Measurements from ENCODE around the gene IQGAP3. TPM values are rescaled to one million over a fixed set of nuclear protein-coding genes. Genes with fewer than 3 reads are reported as not detected.

IQGAP3 gene
- polyA plus RNA-seq, 1 of the 3 experiments (the other 2 are of a cell fraction): 15.6 TPM

DNA sequence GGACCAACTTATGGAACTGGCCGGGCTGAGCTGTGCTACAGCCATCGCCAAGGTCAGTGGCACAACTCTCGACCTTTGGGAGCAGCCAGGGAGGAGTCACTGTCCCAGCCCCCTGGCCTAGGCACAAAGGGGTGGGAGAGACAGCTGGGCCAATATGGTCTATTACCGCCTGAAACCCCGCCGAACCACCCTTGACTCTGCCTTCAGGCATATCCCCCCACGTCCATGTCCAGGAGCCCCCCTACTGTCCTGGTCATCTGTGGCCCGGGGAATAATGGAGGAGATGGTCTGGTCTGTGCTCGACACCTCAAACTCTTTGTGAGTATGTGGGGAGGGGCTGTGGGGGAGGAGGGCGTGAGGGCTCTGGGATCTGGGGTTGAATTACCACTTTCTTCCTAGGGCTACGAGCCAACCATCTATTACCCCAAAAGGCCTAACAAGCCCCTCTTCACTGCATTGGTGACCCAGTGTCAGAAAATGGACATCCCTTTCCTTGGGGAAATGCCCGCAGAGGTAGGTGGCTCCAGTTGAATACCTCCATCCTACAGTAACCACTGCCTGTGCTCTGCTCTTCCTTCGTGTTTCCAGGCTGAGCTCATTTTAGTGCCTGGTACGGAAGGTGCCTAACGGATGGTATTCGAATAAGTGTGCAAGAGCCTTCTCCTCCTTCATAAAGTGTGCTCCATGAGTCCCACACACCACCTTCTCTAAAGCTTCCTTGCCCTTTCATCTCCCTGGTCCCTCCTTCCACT is 20.0 kb upstream of the IQGAP3 start:
- Histone ChIP-seq H3K4me1 (ENCODE audit: control insufficient read depth in 1 of 2, insufficient read depth in 2 of 2, low read depth in 1 of 2, low read length in 1 of 2) (peaks cover 0 to 16% of the 10 kb centered on the region in 2 experiments; a peak in 2 of 4 replicates), H3K9me2 (no peaks in the 10 kb centered on the region), H3K79me2 (ENCODE audit: insufficient read depth) (peaks cover 12% of the 10 kb centered on the region; the same call in 1 of the 2 replicates), H3K4me2 (peak overlapping the region; percentile 96), H3K4me3 (ENCODE audit: low read depth in 2 of 2, low read length in 1 of 2) (peak overlapping the region; percentile 83 to 86), H3K36me3 (replicated peaks in 1 of 2; ENCODE audit: control insufficient read depth in 1 of 2, insufficient read depth in 2 of 2, low read length in 1 of 2) (peaks cover 25 to 48% of the 10 kb centered on the region in 2 experiments), H3K9ac (peak overlapping the region; percentile 83), H3K9me3 (no peaks in the 10 kb centered on the region), H3K27ac (ENCODE audit: low read depth in 2 of 2, low read length in 1 of 2) (peak overlapping the region; percentile 51 to 93), H3K27me3 (ENCODE audit: insufficient read depth) (no peaks in the 10 kb centered on the region), H4K20me1 (ENCODE audit: insufficient read depth) (no peaks in the 10 kb centered on the region), H3F3A (replicated peaks; ENCODE audit: insufficient read depth) (peaks cover 13% of the 10 kb centered on the region), H2AFZ (ENCODE audit: low read depth) (peak overlapping the region; percentile 73)
- CTCF ChIA-PET: interaction anchor here (0.7 to 5.6 kb wide), 14 partner anchors 8 to 207 kb away, joined by 3 to 42 read pairs (median 7); partner anchors contain the start of genes GPATCH4 and HAPLN2
- TF ChIP-seq FOXM1 (IDR thresholded peaks at IDR 0.05; ENCODE audit: low read depth) (no peak), TEAD4 (IDR thresholded peaks at IDR 0.05; ENCODE audit: borderline replicate concordance, insufficient read depth) (no peak), JUND (IDR thresholded peaks at IDR 0.05) (no peak), SIN3A (IDR thresholded peaks at IDR 0.05; ENCODE audit: borderline replicate concordance, low read depth, low read length) (no peak), NFIC (IDR thresholded peaks at IDR 0.05; ENCODE audit: borderline replicate concordance) (no peak), RCOR1 (IDR thresholded peaks at IDR 0.05; ENCODE audit: low read length) (no peak), MXI1 (IDR thresholded peaks at IDR 0.05; ENCODE audit: low read depth, low read length) (no peak), RFX5 (IDR thresholded peaks at IDR 0.05; ENCODE audit: low read length) (no peak), FOXJ3 (CRISPR knock-in tag; IDR thresholded peaks at IDR 0.05) (no peak), TAF1 (IDR thresholded peaks at IDR 0.05; ENCODE audit: borderline replicate concordance, low read depth, low read length) (no peak), CHD2 (IDR thresholded peaks at IDR 0.05; ENCODE audit: low read length, partially characterized antibody) (no peak), SMC3 (IDR thresholded peaks at IDR 0.05; ENCODE audit: low read depth, low read length) (no peak), RAD21 (IDR thresholded peaks at IDR 0.05; ENCODE audit: low read length) (no peak), TCF12 (IDR thresholded peaks at IDR 0.05) (no peak), FOSL2 (IDR thresholded peaks at IDR 0.05; ENCODE audit: borderline replicate concordance, low read depth) (no peak), MEF2A (IDR thresholded peaks at IDR 0.05; ENCODE audit: borderline replicate concordance, low read depth) (no peak), GATA2 (CRISPR knock-in tag; IDR thresholded peaks at IDR 0.05) (no peak), ELF1 (IDR thresholded peaks at IDR 0.05) (no peak)
- TF ChIP-seq, protein P1, sequence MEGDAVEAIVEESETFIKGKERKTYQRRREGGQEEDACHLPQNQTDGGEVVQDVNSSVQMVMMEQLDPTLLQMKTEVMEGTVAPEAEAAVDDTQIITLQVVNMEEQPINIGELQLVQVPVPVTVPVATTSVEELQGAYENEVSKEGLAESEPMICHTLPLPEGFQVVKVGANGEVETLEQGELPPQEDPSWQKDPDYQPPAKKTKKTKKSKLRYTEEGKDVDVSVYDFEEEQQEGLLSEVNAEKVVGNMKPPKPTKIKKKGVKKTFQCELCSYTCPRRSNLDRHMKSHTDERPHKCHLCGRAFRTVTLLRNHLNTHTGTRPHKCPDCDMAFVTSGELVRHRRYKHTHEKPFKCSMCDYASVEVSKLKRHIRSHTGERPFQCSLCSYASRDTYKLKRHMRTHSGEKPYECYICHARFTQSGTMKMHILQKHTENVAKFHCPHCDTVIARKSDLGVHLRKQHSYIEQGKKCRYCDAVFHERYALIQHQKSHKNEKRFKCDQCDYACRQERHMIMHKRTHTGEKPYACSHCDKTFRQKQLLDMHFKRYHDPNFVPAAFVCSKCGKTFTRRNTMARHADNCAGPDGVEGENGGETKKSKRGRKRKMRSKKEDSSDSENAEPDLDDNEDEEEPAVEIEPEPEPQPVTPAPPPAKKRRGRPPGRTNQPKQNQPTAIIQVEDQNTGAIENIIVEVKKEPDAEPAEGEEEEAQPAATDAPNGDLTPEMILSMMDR (IDR thresholded peaks at IDR 0.05): no peak
- POLR2A ChIA-PET: interaction anchor here (1.1 to 2.8 kb wide), 5 partner anchors 8 to 22 kb away, joined by 3 to 15 read pairs (median 9); partner anchors contain the start of genes GPATCH4 and TTC24
- DNase-seq: no peak
- 43% methylated on average over 13 of the region's 16 CpGs for WGBS (ENCODE audit: low lambda C conversion rate)
